Measurements from ENCODE around the gene FUT7. TPM values are rescaled to one million over a fixed set of nuclear protein-coding genes. Genes with fewer than 3 reads are reported as not detected.

FUT7 gene
- total RNA-seq, 6 donors from 2014 or later = 0.94 to 2.3 (median 2.0) TPM; not detected in 1

GRCh38 chr9:136994180-136994887 is 37.6 kb downstream of the FUT7 start:
- 78 to 91% methylated on average over 26 to 46 of the region's 54 CpGs for WGBS, 2 donors
- DNase-seq (peak in 1 of 2 donors; percentile 83), ATAC-seq (ENCODE audit: low FRiP score in 2 of 2) (no peak)
- peak overlapping the region in 1 of 4 donors; percentile 46 for H3K4me3 ChIP-seq
- peak overlapping the region in 2 of 4 donors; percentile 83 to 93 for H3K27ac ChIP-seq
- TF ChIP-seq POLR2A (IDR thresholded peaks at IDR 0.05) = no peak
- TF ChIP-seq EP300 (IDR thresholded peaks at IDR 0.05) = no peak
- no peak for TF ChIP-seq POLR2AphosphoS5 (IDR thresholded peaks at IDR 0.05)
- no peak for TF ChIP-seq CTCF (IDR thresholded peaks at IDR 0.05)
- H3K4me1 ChIP-seq = peaks cover 58 to 81% (median 59%) of the 10 kb centered on the region in 4 donors
- no peaks in the 10 kb centered on the region for H3K9me3 ChIP-seq
- peaks cover 0 to 12% (median 5%) of the 10 kb centered on the region in 4 donors for H3K36me3 ChIP-seq
- H3K27me3 ChIP-seq = no peaks in the 10 kb centered on the region

GRCh38 chr9:136992819-136993369 is 39.0 kb downstream of the FUT7 start:
- Histone ChIP-seq H3K36me3 (peaks cover 0 to 12% (median 5%) of the 10 kb centered on the region in 4 donors), H3K4me3 (peak overlapping the region; percentile 69 to 90 (median 83)), H3K9me3 (no peaks in the 10 kb centered on the region), H3K27me3 (no peaks in the 10 kb centered on the region), H3K27ac (peak overlapping the region; percentile 83 to 93 (median 88)), H3K4me1 (peaks cover 51 to 66% (median 55%) of the 10 kb centered on the region in 4 donors)
- 62 to 89% methylated on average over 5 to 12 of the region's 18 CpGs for WGBS, 2 donors
- DNase-seq (no peak), ATAC-seq (ENCODE audit: low FRiP score in 2 of 2) (no peak)
- TF ChIP-seq POLR2AphosphoS5 (IDR thresholded peaks at IDR 0.05) (no peak), POLR2A (IDR thresholded peaks at IDR 0.05) (no peak), EP300 (IDR thresholded peaks at IDR 0.05) (no peak), CTCF (IDR thresholded peaks at IDR 0.05) (no peak)

- peak; percentile 96 to 99 for DNase-seq
- Histone ChIP-seq H3K27ac (peak within 1 kb of the TSS; percentile 83 to 93 (median 88)), H3K4me1 (peaks cover 46 to 60% (median 49%) of the 10 kb centered on the region in 4 donors)
Observed at GRCh38 chr9:136991993-136992818, 39.7 kb downstream of the FUT7 start, which contains the start of gene PAXX. Gene PAXX (plus strand): TSS chr9:136992422. CDS start chr9:136992444, 22 bp downstream.

More at GRCh38 chr9:136991993-136992818, 39.7 kb downstream of the FUT7 start, which contains the start of gene PAXX:
- peak in 3 of 6 experiments; percentile 16 to 37 (median 31) for TF ChIP-seq CTCF (IDR thresholded peaks at IDR 0.05)
- peak; percentile 19 to 28 for TF ChIP-seq POLR2AphosphoS5 (IDR thresholded peaks at IDR 0.05)
- peak in 2 of 4 donors; percentile 29 to 65 for TF ChIP-seq POLR2A (IDR thresholded peaks at IDR 0.05)
- no peak for TF ChIP-seq EP300 (IDR thresholded peaks at IDR 0.05)
- no peaks in the 10 kb centered on the region for H3K9me3 ChIP-seq
- WGBS, 2 donors = 0 to 1% methylated on average over 3 to 32 of the region's 92 CpGs
- peak; percentile 92 to 96 for ATAC-seq (ENCODE audit: low FRiP score in 2 of 2)
- peaks cover 0 to 12% (median 5%) of the 10 kb centered on the region in 4 donors for H3K36me3 ChIP-seq
- no peaks in the 10 kb centered on the region for H3K27me3 ChIP-seq
- H3K4me3 ChIP-seq = peak within 1 kb of the TSS; percentile 69 to 90 (median 83)
